MM.1S (cell line): ENCODE measurements around the gene BCHE.

Experiments used
- DNase-seq: peaks from one replicate; pipeline ENCODE4 v3.0.0-alpha.2; 2015
- H2AFZ ChIP-seq: fragments of 300-600 bp; sonication (generic); 2 replicates; pipeline ENCODE4 v1.6.0; 2016; ENCODE audit warnings: antibody characterized with exemption, low read length
- H3F3A ChIP-seq: fragments of 300-600 bp; sonication (generic); 2 replicates; pipeline ENCODE4 v1.6.1; 2016; ENCODE audit warnings: mild to moderate bottlenecking, antibody characterized with exemption, low read length, moderate library complexity, mixed read lengths; ENCODE audit not compliant: insufficient read depth
- H3K27ac ChIP-seq: fragments of 300-600 bp; sonication (generic); 2 replicates; pipeline ENCODE4 v1.5.1; 2016; ENCODE audit warnings: mild to moderate bottlenecking, low read length
- H3K27me3 ChIP-seq: fragments of 300-600 bp; sonication (generic); replicated peaks from 2 replicates; pipeline ENCODE4 v1.6.0; 2016; ENCODE audit warnings: low read length; ENCODE audit not compliant: insufficient read depth
- H3K36me3 ChIP-seq: fragments of 300-600 bp; sonication (generic); replicated peaks from 2 replicates; pipeline ENCODE4 v1.6.1; 2016; ENCODE audit warnings: mild to moderate bottlenecking, low read length, mixed read lengths; ENCODE audit not compliant: insufficient read depth
- H3K4me1 ChIP-seq: fragments of 300-600 bp; sonication (generic); 2 replicates; pipeline ENCODE4 v1.6.1; 2016; ENCODE audit warnings: low read length, mixed read lengths
- H3K4me2 ChIP-seq: fragments of 300-600 bp; sonication (generic); 2 replicates; pipeline ENCODE4 v1.6.0; 2016; ENCODE audit warnings: low read depth, low read length
- H3K4me3 ChIP-seq: fragments of 300-600 bp; sonication (generic); 2 replicates; pipeline ENCODE4 v1.5.1; 2016; ENCODE audit warnings: low read length, mixed read lengths
- H3K79me2 ChIP-seq: fragments of 300-600 bp; sonication (generic); 2 replicates; pipeline ENCODE4 v1.6.1; 2016; ENCODE audit warnings: mixed run types, low read length, mixed read lengths
- H3K9ac ChIP-seq: fragments of 300-600 bp; sonication (generic); 2 replicates; pipeline ENCODE4 v1.6.1; 2016; ENCODE audit warnings: low read length, mixed read lengths
- H3K9me2 ChIP-seq: fragments of 300-600 bp; sonication (generic); replicated peaks from 2 replicates; pipeline ENCODE4 v1.6.1; 2016; ENCODE audit warnings: mild to moderate bottlenecking, low read length, mixed read lengths; ENCODE audit not compliant: insufficient read depth
- H3K9me3 ChIP-seq: fragments of 300-600 bp; sonication (generic); replicated peaks from 2 replicates; pipeline ENCODE4 v1.6.1; 2016; ENCODE audit warnings: mild to moderate bottlenecking, low read length, mixed read lengths; ENCODE audit not compliant: insufficient read depth
- H4K20me1 ChIP-seq: fragments of 300-600 bp; sonication (generic); 2 replicates; pipeline ENCODE4 v1.6.1; 2016; ENCODE audit warnings: mild to moderate bottlenecking, low read length, moderate library complexity, mixed read lengths; ENCODE audit not compliant: insufficient read depth
- EZH2 ChIP-seq: fragments of 300-600 bp; sonication (generic); optimal IDR thresholded peaks from 2 replicates; pipeline ENCODE3; 2017; ENCODE audit warnings: low read depth, mild to moderate bottlenecking, antibody characterized with exemption, low read length, mixed read lengths
- EZH2phosphoT487 ChIP-seq: fragments of 300-600 bp; sonication (generic); IDR thresholded peaks from 2 replicates; pipeline ENCODE4 v1.6.1; 2018; ENCODE audit warnings: antibody characterized with exemption, low read length
- TF ChIP-seq, protein P1 (sequence below): fragments of 300-600 bp; sonication (generic); IDR thresholded peaks from 2 replicates; pipeline ENCODE4 v1.5.1; 2016; ENCODE audit warnings: antibody characterized with exemption, low read length, mixed read lengths

Gene BCHE

DNA sequence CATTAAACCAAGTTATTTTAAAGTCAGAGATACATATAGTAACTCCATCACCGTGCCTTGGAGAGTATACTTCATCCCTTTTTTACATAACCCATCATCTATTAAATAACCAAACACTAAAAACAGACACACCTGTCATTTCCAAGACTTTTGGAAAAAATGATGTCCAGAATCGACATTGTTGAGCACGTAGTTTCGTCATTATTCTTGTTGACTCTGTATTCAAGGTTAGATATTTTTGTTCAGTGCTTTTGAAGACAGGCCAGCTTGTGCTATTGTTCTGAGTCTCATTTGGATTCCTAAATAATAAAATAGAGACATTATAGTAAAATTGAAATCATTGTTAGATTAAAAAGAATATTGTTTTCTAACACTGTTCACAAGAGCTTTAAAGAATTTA, 51.2 kb downstream of the BCHE start:
- Histone ChIP-seq H3K79me2 (no peaks in the 10 kb centered on the region), H3K4me1 (no peaks in the 10 kb centered on the region), H3K36me3 (no peaks in the 10 kb centered on the region), H3K27me3 (no peaks in the 10 kb centered on the region), H3K9ac (no peak overlapping the region), H3K27ac (no peak overlapping the region), H3K9me2 (no peaks in the 10 kb centered on the region), H3K4me3 (no peak overlapping the region), H3F3A (no peaks in the 10 kb centered on the region), H4K20me1 (no peaks in the 10 kb centered on the region), H3K9me3 (no peaks in the 10 kb centered on the region), H3K4me2 (no peak overlapping the region), H2AFZ (no peak overlapping the region)
- no peak for DNase-seq
- TF ChIP-seq, protein P1, sequence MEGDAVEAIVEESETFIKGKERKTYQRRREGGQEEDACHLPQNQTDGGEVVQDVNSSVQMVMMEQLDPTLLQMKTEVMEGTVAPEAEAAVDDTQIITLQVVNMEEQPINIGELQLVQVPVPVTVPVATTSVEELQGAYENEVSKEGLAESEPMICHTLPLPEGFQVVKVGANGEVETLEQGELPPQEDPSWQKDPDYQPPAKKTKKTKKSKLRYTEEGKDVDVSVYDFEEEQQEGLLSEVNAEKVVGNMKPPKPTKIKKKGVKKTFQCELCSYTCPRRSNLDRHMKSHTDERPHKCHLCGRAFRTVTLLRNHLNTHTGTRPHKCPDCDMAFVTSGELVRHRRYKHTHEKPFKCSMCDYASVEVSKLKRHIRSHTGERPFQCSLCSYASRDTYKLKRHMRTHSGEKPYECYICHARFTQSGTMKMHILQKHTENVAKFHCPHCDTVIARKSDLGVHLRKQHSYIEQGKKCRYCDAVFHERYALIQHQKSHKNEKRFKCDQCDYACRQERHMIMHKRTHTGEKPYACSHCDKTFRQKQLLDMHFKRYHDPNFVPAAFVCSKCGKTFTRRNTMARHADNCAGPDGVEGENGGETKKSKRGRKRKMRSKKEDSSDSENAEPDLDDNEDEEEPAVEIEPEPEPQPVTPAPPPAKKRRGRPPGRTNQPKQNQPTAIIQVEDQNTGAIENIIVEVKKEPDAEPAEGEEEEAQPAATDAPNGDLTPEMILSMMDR = no peak
- TF ChIP-seq EZH2 (no peak), EZH2phosphoT487 (no peak)

GRCh38 chr3:165784337-165784736, 52.9 kb downstream of the BCHE start:
- no peaks in the 10 kb centered on the region for H3K27me3 ChIP-seq
- no peak overlapping the region for H3K4me2 ChIP-seq
- no peak overlapping the region for H3K4me3 ChIP-seq
- no peaks in the 10 kb centered on the region for H3K4me1 ChIP-seq
- no peaks in the 10 kb centered on the region for H3K79me2 ChIP-seq
- DNase-seq = no peak
- no peak overlapping the region for H3K9ac ChIP-seq
- H3K9me2 ChIP-seq = no peaks in the 10 kb centered on the region
- H3K27ac ChIP-seq = no peak overlapping the region
- H3K9me3 ChIP-seq = no peaks in the 10 kb centered on the region
- no peak overlapping the region for H2AFZ ChIP-seq
- H4K20me1 ChIP-seq = no peaks in the 10 kb centered on the region
- H3K36me3 ChIP-seq = no peaks in the 10 kb centered on the region
- H3F3A ChIP-seq = no peaks in the 10 kb centered on the region
- TF ChIP-seq, protein P1 = no peak
- TF ChIP-seq EZH2phosphoT487 (no peak), EZH2 (no peak)

- H3K79me2 ChIP-seq = no peaks in the 10 kb centered on the region
- H3K27me3 ChIP-seq = no peaks in the 10 kb centered on the region
- H3K4me3 ChIP-seq = no peak overlapping the region
- no peak overlapping the region for H3K27ac ChIP-seq
- H3K9me2 ChIP-seq = no peaks in the 10 kb centered on the region
- no peaks in the 10 kb centered on the region for H3K9me3 ChIP-seq
- H3K4me1 ChIP-seq = no peaks in the 10 kb centered on the region
- H3K36me3 ChIP-seq = no peaks in the 10 kb centered on the region
- no peak for DNase-seq
- no peak overlapping the region for H3K9ac ChIP-seq
- TF ChIP-seq EZH2 (no peak), EZH2phosphoT487 (no peak)
- TF ChIP-seq, protein P1 = no peak
- no peak overlapping the region for H3K4me2 ChIP-seq
- no peaks in the 10 kb centered on the region for H4K20me1 ChIP-seq
- no peaks in the 10 kb centered on the region for H3F3A ChIP-seq
- H2AFZ ChIP-seq = no peak overlapping the region
These were observed 53.8 kb downstream of the BCHE start for GRCh38 chr3:165783383-165783782.
